ENCODE data around the gene YEATS2.

DNA sequence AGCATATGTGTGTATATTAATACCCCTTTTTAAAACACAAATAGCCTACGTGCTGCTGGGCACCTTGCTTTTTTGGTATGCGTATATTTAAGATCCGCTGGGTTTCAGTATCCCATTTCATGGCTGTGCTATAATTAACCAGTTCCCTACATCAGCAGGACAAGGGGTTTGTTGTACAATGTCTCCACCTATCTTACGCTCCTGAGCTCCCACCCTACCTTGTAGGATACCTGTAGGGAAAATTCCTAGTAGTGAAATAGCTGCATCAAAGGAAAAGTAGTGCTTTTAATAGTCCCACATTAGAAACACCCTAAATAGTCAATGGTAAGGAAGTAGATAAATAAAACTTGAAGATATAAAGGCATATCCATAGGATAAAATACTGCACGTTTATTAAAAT, 126.4 kb downstream of the YEATS2 start:
- TF ChIP-seq, protein P1, sequence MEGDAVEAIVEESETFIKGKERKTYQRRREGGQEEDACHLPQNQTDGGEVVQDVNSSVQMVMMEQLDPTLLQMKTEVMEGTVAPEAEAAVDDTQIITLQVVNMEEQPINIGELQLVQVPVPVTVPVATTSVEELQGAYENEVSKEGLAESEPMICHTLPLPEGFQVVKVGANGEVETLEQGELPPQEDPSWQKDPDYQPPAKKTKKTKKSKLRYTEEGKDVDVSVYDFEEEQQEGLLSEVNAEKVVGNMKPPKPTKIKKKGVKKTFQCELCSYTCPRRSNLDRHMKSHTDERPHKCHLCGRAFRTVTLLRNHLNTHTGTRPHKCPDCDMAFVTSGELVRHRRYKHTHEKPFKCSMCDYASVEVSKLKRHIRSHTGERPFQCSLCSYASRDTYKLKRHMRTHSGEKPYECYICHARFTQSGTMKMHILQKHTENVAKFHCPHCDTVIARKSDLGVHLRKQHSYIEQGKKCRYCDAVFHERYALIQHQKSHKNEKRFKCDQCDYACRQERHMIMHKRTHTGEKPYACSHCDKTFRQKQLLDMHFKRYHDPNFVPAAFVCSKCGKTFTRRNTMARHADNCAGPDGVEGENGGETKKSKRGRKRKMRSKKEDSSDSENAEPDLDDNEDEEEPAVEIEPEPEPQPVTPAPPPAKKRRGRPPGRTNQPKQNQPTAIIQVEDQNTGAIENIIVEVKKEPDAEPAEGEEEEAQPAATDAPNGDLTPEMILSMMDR (conservative IDR thresholded peaks at IDR 0.05; ENCODE audit: low read length) = no peak
- no peak for TF ChIP-seq EZH2phosphoT487 (IDR thresholded peaks at IDR 0.05; ENCODE audit: borderline replicate concordance)

Measured in Loucy (cell line).